Trophoblast cell (in vitro differentiated cells and primary cell): ENCODE measurements around the gene JAKMIP1.

Experiments
- DNase-seq, 2 donors: peaks; one replicate each; pipeline ENCODE4 v3.0.0-alpha.2; 2016
- H2AFZ ChIP-seq: 2 replicates; pipeline ENCODE4 v1.6.1; 2013; ENCODE audit warnings: low read length, moderate library complexity, mild to moderate bottlenecking; ENCODE audit not compliant: insufficient read depth, poor library complexity
- H2AK5ac ChIP-seq: 2 replicates; pipeline ENCODE4 v1.6.1; 2013; ENCODE audit warnings: mild to moderate bottlenecking, low read length
- H2BK120ac ChIP-seq: 2 replicates; pipeline ENCODE4 v1.6.1; 2013; ENCODE audit warnings: low read length, mild to moderate bottlenecking, moderate library complexity; ENCODE audit not compliant: insufficient read depth, poor library complexity
- H2BK12ac ChIP-seq: 2 replicates; pipeline ENCODE4 v1.6.1; 2013; ENCODE audit warnings: mild to moderate bottlenecking, low read length, moderate library complexity
- H2BK5ac ChIP-seq: 2 replicates; pipeline ENCODE4 v1.6.1; 2013; ENCODE audit warnings: low read length, low read depth, moderate library complexity, mild to moderate bottlenecking; ENCODE audit not compliant: poor library complexity
- H3K14ac ChIP-seq: 2 replicates; pipeline ENCODE4 v1.6.1; 2013; ENCODE audit warnings: mild to moderate bottlenecking, low read length
- H3K18ac ChIP-seq: 2 replicates; pipeline ENCODE4 v1.6.1; 2013; ENCODE audit warnings: mild to moderate bottlenecking, low read length
- H3K23ac ChIP-seq: 2 replicates; pipeline ENCODE4 v1.6.1; 2013; ENCODE audit warnings: low read length
- H3K27ac ChIP-seq: 2 replicates; pipeline ENCODE4 v1.5.1; 2013; ENCODE audit warnings: low read depth, mild to moderate bottlenecking, inconsistent platforms, low read length, moderate library complexity
- H3K27me3 ChIP-seq: 2 replicates; pipeline ENCODE4 v1.6.1; 2013; ENCODE audit warnings: inconsistent platforms, mild to moderate bottlenecking, low read length, moderate library complexity; ENCODE audit not compliant: insufficient read depth
- H3K36me3 ChIP-seq, 2 experiments: 1 replicate in 1 of 2; 2 replicates in 1 of 2; pipeline ENCODE4 v1.6.1; 2013; ENCODE audit warnings: low read length in 2 of 2, mild to moderate bottlenecking in 2 of 2, moderate library complexity in 1 of 2; ENCODE audit not compliant: insufficient read depth in 2 of 2, control insufficient read depth in 1 of 2
- H3K4ac ChIP-seq: 2 replicates; pipeline ENCODE4 v1.6.1; 2013; ENCODE audit warnings: low read depth, mild to moderate bottlenecking, low read length, moderate library complexity
- H3K4me1 ChIP-seq, 2 experiments: 1 replicate in 1 of 2; 2 replicates in 1 of 2; pipeline ENCODE4 v1.6.1; 2013; ENCODE audit warnings: low read length in 2 of 2, mild to moderate bottlenecking in 2 of 2, moderate library complexity in 1 of 2; ENCODE audit not compliant: insufficient read depth in 2 of 2, control insufficient read depth in 1 of 2
- H3K4me2 ChIP-seq: 2 replicates; pipeline ENCODE4 v1.6.1; 2013; ENCODE audit warnings: inconsistent platforms, mild to moderate bottlenecking, low read length, moderate library complexity
- H3K4me3 ChIP-seq: 2 replicates; pipeline ENCODE4 v1.5.1; 2013; ENCODE audit warnings: mild to moderate bottlenecking, low read depth, low read length, inconsistent platforms
- H3K79me1 ChIP-seq: one replicate; pipeline ENCODE4 v1.6.1; 2013; ENCODE audit warnings: low read length
- H3K79me2 ChIP-seq: 2 replicates; pipeline ENCODE4 v1.6.1; 2013; ENCODE audit warnings: low read length, mild to moderate bottlenecking; ENCODE audit not compliant: control insufficient read depth, insufficient read depth, poor library complexity
- H3K9ac ChIP-seq: 2 replicates; pipeline ENCODE4 v1.6.1; 2013; ENCODE audit warnings: mild to moderate bottlenecking, low read length
- H3K9me3 ChIP-seq: 2 replicates; pipeline ENCODE4 v1.6.1; 2013; ENCODE audit warnings: low read depth, mild to moderate bottlenecking, control low read depth, inconsistent platforms, low read length; ENCODE audit not compliant: insufficient read depth
- H4K12ac ChIP-seq: 2 replicates; pipeline ENCODE4 v1.6.1; 2013; ENCODE audit warnings: low read depth, mild to moderate bottlenecking, low read length, moderate library complexity
- H4K8ac ChIP-seq: 2 replicates; pipeline ENCODE4 v1.6.1; 2013; ENCODE audit warnings: low read depth, mild to moderate bottlenecking, low read length, moderate library complexity
- H4K91ac ChIP-seq: one replicate; pipeline ENCODE4 v1.6.1; 2013; ENCODE audit warnings: low read depth, mild to moderate bottlenecking, low read length, moderate library complexity
- WGBS: extraction: QIAGEN DNeasy Blood & Tissue Kit; methylation state at CpG from one replicate; pipeline ENCODE4 v1.1.7; 2013; ENCODE audit warnings: missing lambda C conversion rate; ENCODE audit not compliant: insufficient read length, insufficient coverage; ENCODE audit errors: extremely low coverage; 5-methylcytosine and 5-hydroxymethylcytosine counted together

JAKMIP1 gene

GRCh38 chr4:5979981-5980380 is 220.4 kb downstream of the JAKMIP1 start:
- H2BK12ac ChIP-seq = no peak overlapping the region
- no peak overlapping the region for H3K14ac ChIP-seq
- H3K4me3 ChIP-seq = no peak overlapping the region
- H2BK5ac ChIP-seq = no peak overlapping the region
- no peaks in the 10 kb centered on the region for H3K36me3 ChIP-seq
- H2BK120ac ChIP-seq = no peak overlapping the region
- WGBS = no CpG with 5 or more reads among the region's 11 CpGs
- H4K8ac ChIP-seq = no peak overlapping the region
- no peak overlapping the region for H3K9ac ChIP-seq
- no peak overlapping the region for H3K27ac ChIP-seq
- no peaks in the 10 kb centered on the region for H3K4me1 ChIP-seq
- no peak overlapping the region for H2AK5ac ChIP-seq
- H3K79me2 ChIP-seq = no peaks in the 10 kb centered on the region
- DNase-seq = no peak
- no peak overlapping the region for H4K91ac ChIP-seq
- no peak overlapping the region for H3K4ac ChIP-seq
- no peak overlapping the region for H3K4me2 ChIP-seq
- no peak overlapping the region for H2AFZ ChIP-seq
- no peaks in the 10 kb centered on the region for H3K79me1 ChIP-seq
- H3K27me3 ChIP-seq = no peaks in the 10 kb centered on the region
- H4K12ac ChIP-seq = no peak overlapping the region
- H3K18ac ChIP-seq = no peak overlapping the region
- H3K9me3 ChIP-seq = peaks cover 4% of the 10 kb centered on the region
- H3K23ac ChIP-seq = no peak overlapping the region

GRCh38 chr4:5976921-5977320 is 223.4 kb downstream of the JAKMIP1 start:
- H3K18ac ChIP-seq = no peak overlapping the region
- no peak overlapping the region for H4K8ac ChIP-seq
- no peak overlapping the region for H4K91ac ChIP-seq

GRCh38 chr4:5976431-5976830 is 223.9 kb downstream of the JAKMIP1 start:
- Histone ChIP-seq H4K91ac (no peak overlapping the region), H2BK120ac (no peak overlapping the region), H2AK5ac (no peak overlapping the region), H3K4ac (no peak overlapping the region), H4K12ac (no peak overlapping the region), H3K4me3 (no peak overlapping the region), H3K9me3 (no peaks in the 10 kb centered on the region), H2BK12ac (no peak overlapping the region), H3K18ac (no peak overlapping the region), H2AFZ (no peak overlapping the region), H4K8ac (no peak overlapping the region), H3K23ac (no peak overlapping the region), H3K27me3 (no peaks in the 10 kb centered on the region), H2BK5ac (no peak overlapping the region), H3K79me2 (no peaks in the 10 kb centered on the region), H3K4me2 (no peak overlapping the region), H3K14ac (no peak overlapping the region), H3K79me1 (no peaks in the 10 kb centered on the region), H3K4me1 (no peaks in the 10 kb centered on the region), H3K9ac (no peak overlapping the region), H3K27ac (no peak overlapping the region), H3K36me3 (no peaks in the 10 kb centered on the region)
- no CpG with 5 or more reads among the region's 6 CpGs for WGBS
- no peak for DNase-seq

More at GRCh38 chr4:5976921-5977320, 223.4 kb downstream of the JAKMIP1 start:
- Histone ChIP-seq H3K4me1 (no peaks in the 10 kb centered on the region), H3K9ac (no peak overlapping the region), H3K23ac (no peak overlapping the region), H4K12ac (no peak overlapping the region), H3K36me3 (no peaks in the 10 kb centered on the region), H3K9me3 (no peaks in the 10 kb centered on the region), H2BK12ac (no peak overlapping the region), H3K79me2 (no peaks in the 10 kb centered on the region), H3K14ac (no peak overlapping the region), H3K27me3 (no peaks in the 10 kb centered on the region), H3K27ac (no peak overlapping the region), H3K4me3 (no peak overlapping the region), H3K4me2 (no peak overlapping the region), H2BK120ac (no peak overlapping the region), H2BK5ac (no peak overlapping the region), H3K79me1 (no peaks in the 10 kb centered on the region), H2AK5ac (no peak overlapping the region), H2AFZ (no peak overlapping the region), H3K4ac (no peak overlapping the region)
- no peak for DNase-seq
- WGBS = no CpG with 5 or more reads among the region's 9 CpGs
